Measurements from ENCODE around the gene JMY.
A peak's percentile ranks its signal among the peaks of the same experiment; 100 is the strongest.

The JMY gene

GRCh38 chr5:79235634-79236361, at the start of gene JMY:
JMY (plus strand) TSS chr5:79236131; CDS start chr5:79236651, 520 bp downstream.
- DNase-seq, result peak; percentile 86 to 88

GRCh38 chr5:79186455-79186854, 49.5 kb upstream of the JMY start:
- no peak for DNase-seq

DNA sequence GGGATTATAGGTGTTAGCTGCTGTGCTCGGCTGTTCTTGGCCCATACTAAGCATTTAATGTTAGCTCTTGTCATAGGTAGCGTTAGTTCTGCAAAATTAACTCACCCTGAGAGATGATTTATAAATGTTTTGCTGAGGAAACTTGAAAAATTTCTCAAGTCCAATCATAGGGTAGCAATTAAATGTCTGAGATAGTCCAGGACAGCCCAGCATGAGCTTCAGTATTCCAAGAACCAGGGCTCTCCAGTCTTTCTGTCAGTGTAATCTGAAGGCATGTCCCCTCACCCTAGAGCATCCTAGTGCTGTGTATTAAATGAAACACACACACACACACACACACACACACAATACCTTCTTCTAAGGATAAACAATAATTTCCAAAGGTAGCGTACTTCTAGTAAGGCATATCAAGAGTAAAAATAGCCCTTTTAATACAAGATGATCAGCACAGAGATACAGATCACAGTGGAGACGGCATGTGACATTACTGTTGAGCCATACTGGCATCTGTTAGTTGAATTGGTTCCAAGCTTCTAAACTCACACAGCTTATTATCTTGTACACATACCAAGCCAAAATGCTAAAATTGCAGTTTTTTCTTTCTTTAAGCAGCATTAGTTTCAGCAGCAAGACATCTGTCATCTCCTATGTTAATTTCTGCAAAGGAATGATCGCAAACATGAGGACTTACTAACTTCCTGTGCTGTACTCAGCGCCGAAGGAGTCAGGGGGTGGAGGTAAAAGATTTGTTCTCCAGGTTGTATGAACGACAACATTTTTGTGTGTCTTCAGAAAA, 46.3 kb upstream of the JMY start:
- no peak for DNase-seq

GRCh38 chr5:79190235-79190529, 45.7 kb upstream of the JMY start:
- DNase-seq, result no peak

DNA sequence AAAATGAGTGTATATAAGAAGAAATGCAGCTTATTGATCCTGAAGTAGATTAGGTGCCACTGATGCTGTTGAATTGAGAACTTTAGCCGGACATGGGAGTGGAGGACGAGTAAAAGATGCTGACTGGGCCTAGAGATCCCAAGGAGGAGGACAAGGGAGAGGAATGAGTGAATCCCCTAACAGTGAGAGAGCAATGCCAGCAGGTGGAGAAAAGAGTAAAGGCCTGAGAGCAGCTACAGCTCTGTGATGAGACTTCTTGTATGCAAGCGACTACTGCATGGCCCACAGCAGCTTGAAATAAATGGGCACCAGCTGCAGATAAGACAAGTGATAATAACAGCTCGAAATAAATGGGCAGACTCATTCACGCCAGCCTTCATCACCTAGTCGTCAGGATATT, 44.5 kb upstream of the JMY start:
- no peak for DNase-seq

- DNase-seq, result no peak
Observed at GRCh38 chr5:79193643-79194042, 42.3 kb upstream of the JMY start.

- peak in 1 of 2 donors; percentile 5 for DNase-seq
Observed at GRCh38 chr5:79200573-79201183, 35.3 kb upstream of the JMY start.

DNA sequence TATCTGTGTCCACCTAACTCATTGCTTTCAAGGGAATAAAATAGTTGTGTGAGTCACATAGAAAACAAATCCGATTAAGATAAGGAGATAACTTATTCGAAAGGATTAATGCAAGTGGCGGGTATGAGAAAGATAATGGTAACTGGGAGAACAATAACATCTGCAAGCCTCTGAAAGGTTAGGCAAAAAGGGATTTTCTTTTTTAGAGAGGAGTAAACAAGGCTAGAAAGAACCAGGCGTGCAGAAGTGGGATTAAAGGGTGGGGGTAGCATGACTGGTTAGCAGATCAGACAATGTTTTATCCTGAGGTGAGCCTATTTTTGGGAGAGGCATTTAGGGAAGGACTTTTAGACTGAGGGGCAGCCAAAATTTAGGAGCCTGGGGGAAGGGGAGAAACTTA, 34.7 kb upstream of the JMY start:
- no peak for DNase-seq

DNA sequence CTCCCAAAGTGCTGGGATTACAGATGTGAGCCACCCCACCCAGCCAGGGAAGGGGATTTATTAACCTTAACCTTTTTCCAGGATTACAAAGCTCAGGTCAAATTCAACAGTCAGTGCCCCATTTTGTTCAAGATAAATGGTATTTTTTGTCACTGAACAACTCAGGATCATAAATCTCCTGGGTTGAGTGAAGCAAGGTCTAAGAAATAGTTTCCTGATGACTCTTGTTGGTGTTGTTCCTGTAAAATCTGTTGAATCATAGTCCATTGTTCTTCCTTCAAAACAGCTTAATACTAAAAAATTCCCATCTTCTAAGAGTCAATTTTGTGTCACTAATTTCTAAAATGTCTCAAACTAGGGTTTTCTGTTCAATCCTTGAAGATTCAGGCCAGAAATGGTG, 33.9 kb upstream of the JMY start:
- DNase-seq, result no peak

- no peak for DNase-seq
Observed at GRCh38 chr5:79205965-79206364, 30.0 kb upstream of the JMY start.

GRCh38 chr5:79206541-79206940, 29.4 kb upstream of the JMY start:
- no peak for DNase-seq

DNA sequence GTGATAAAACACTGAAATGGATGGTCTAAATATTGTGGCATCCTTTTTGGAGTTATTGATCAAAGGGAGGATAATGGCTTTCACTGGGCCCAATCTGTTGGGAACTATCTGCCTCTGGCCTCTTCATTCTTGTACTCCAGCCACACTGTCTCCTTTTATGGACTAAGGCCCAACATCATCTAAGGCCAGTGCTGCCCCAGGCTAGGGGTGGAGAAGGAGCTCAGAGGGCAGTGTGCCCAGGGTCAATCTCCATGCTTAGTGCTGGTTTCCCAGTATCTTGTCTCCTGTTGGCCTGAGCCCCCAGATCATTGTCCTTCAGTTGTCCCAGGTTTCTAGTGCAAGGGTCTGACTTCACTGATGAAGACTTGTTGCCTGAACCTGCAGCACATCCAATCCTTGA, 26.4 kb upstream of the JMY start:
- no peak for DNase-seq

DNA sequence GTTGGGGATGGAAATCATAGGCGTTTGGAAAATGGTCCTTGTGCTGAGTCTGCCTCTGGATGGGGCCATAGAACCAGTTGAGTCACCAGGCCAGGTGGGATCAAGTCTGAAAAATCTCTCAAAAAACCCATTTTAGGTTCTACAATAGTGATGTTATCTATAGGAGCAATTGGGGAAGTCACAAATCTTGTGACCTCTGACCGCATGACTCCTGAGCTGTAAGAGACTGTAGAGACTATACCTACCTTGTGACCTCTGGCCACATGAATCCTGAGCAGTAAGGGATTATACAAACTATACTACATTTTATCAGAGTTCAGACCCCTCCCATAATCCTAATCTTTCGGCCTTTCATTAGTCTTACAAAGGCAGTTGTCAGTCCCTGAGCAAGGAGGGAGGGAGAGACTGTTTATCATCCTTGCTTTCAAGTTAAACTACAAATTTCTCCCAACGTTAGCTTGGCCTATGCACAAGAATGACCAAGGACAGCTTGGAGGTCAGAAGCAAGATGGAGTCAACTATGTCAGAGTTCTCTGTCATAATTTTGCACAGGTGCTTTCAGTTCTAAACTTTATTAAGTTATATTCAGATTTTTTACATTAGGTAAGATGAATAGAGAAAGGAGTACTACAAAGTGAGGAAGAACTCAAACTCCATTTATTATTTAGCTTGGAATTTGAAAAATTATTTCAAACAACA, 11.5 kb upstream of the JMY start:
- DNase-seq, result no peak

DNA sequence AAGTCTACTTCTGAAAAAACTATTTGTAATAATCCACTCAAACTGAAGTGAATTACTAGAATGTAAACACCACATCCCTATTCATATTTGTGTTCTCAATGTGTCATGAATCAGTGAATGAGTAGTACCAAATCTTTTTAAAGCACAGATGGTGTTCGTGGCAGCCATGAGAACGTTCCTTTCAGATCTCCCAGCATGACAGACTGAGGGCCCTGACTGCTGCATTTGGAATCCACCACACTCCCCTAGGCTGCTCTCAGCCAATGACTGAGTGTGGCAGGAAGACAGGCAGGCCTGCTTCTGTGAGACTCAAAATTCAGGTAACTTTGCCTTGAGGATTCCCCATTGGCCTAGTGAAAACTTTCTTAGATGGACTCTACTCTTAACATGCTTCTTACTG, 10.9 kb upstream of the JMY start:
- no peak for DNase-seq

DNA sequence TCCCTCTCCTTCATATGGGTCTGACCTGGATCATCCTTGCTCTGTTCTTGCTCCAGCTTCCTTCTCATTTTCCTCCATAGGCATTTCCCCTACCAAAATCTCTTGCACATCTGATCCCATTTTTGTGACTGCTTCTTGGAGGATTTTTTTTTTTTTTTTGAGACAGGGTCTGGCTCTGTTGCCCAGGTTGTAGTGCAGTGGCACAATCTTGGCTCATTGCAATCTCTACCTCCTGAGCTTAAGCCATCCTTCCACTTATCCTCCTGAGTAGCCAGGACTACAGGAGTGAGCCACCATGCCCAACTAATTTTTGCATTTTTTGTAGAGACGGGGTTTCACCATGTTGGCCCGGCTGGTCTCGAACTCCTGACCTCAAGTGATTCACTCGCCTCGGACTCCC, 10.5 kb upstream of the JMY start:
- DNase-seq, result no peak

- DNase-seq, result no peak
Observed at GRCh38 chr5:79227484-79228025, 8.4 kb upstream of the JMY start.

DNA sequence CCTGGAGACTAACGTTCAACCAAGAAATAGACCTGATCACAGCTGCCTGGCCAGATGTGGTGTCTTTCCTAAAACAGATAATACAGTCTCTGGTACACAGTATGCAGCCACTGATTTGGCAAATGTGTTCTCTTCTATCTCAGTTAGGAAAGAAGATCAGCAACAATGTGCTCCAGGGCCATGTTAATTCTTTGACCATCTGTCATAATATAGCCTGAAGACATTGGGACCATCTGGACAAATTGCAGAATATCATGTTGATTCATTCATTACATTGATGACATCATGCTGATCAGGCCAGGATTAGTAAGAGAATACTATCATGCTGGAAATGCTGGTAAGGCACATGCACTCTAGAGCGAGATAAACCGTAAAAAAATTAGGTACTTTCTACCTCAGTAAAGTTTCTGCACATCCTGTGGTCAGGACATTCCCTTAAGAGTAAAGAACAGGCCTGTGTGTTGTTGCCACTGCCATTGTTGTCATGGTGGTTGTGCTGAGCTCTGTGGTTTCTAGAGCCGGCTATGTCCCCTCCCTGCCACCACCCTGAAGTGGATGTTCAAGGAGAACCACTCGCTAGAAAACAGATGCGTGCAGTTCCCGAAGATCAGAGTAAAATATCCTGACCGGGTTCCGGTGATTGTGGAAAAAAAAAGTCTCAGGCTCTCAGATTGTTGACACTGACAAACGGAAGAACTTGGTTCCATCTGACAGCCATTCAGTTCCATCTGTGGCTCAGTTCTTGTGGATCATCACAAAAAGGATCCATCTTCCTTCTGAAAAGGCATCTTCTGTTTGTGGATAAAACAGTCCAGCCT, 6.4 kb upstream of the JMY start:
- peak; percentile 15 to 43 for DNase-seq

GRCh38 chr5:79235261-79235633, 684 bp upstream of the JMY start:
- peak in 1 of 2 donors; percentile 35 for DNase-seq

GRCh38 chr5:79236362-79236969, 535 bp downstream of the JMY start:
- peak; percentile 6 to 29 for DNase-seq

- peak; percentile 25 to 32 for DNase-seq
Observed at GRCh38 chr5:79236970-79237739, 1.2 kb downstream of the JMY start.

Measured in CD4-positive, alpha-beta T cell treated with Interleukin-1 beta for 1 hour (primary cell).